SK-N-SH (cell line): ENCODE data around the gene PM20D2. TPM values are rescaled to one million over a fixed set of nuclear protein-coding genes. Genes with fewer than 3 reads are reported as not detected.

Source experiments
- CTCF ChIA-PET: fragments of 300-600, 350-600 bp; formaldehyde crosslinking; extraction: SDS; loops from one replicate; lab custom pipeline; 2021; lab: Yijun Ruan, JAX
- POLR2A ChIA-PET: fragments of 350-600 bp; sonication (Branson Sonifier 250); formaldehyde crosslinking; extraction: SDS; loops from one replicate; lab custom pipeline; 2020; ENCODE audit warnings: antibody characterized with exemption, inconsistent platforms; lab: Yijun Ruan, JAX
- DNase-seq: peaks from one replicate; pipeline ENCODE4 v3.0.0; 2012
- H2AFZ ChIP-seq: fragments of 200-600 bp; sonication (generic); 2 replicates; pipeline ENCODE4 v1.8.1; 2016; ENCODE audit warnings: antibody characterized with exemption, mild to moderate bottlenecking, low read depth
- H3F3A ChIP-seq: fragments of 200-600 bp; sonication (generic); replicated peaks from 2 replicates; pipeline ENCODE3; 2016; ENCODE audit warnings: antibody characterized with exemption, mild to moderate bottlenecking; ENCODE audit not compliant: insufficient read depth
- H3K27ac ChIP-seq, 2 experiments: fragments of 200-500 bp in 1 of 2; fragments of 200-600 bp in 1 of 2; sonication (Bioruptor generic) in 1 of 2; sonication (generic), shearing (Covaris generic) in 1 of 2; 2 replicates each; pipeline versions ENCODE4 v1.5.1 to v1.6.1; 2014 to 2016; ENCODE audit warnings: low read depth in 2 of 2, inconsistent platforms in 1 of 2, low read length in 1 of 2, mild to moderate bottlenecking in 1 of 2, mixed read lengths in 1 of 2
- H3K27me3 ChIP-seq: fragments of 200-600 bp; sonication (generic), shearing (Covaris generic); 2 replicates; pipeline ENCODE4 v1.6.1; 2016; ENCODE audit warnings: mixed run types; ENCODE audit not compliant: insufficient read depth
- H3K36me3 ChIP-seq, 2 experiments: fragments of 200-500 bp in 1 of 2; fragments of 200-600 bp in 1 of 2; sonication (Bioruptor generic) in 1 of 2; sonication (generic) in 1 of 2; replicated peaks in 1 of 2; 2 replicates each; pipeline versions ENCODE3 to v1.5.1; 2014 to 2016; ENCODE audit warnings: low read length in 1 of 2, mild to moderate bottlenecking in 1 of 2; ENCODE audit not compliant: insufficient read depth in 2 of 2, control insufficient read depth in 1 of 2
- H3K4me1 ChIP-seq, 2 experiments: fragments of 200-500 bp in 1 of 2; fragments of 200-600 bp in 1 of 2; sonication (Bioruptor generic) in 1 of 2; sonication (generic), shearing (Covaris generic) in 1 of 2; 2 replicates each; pipeline versions ENCODE4 v1.5.1 to v1.6.1; 2014 to 2016; ENCODE audit warnings: low read depth in 1 of 2, low read length in 1 of 2, mixed run types in 1 of 2; ENCODE audit not compliant: insufficient read depth in 2 of 2, control insufficient read depth in 1 of 2
- H3K4me2 ChIP-seq: fragments of 200-600 bp; sonication (generic), shearing (Covaris generic); 2 replicates; pipeline ENCODE4 v1.6.1; 2017; ENCODE audit warnings: mixed run types
- H3K4me3 ChIP-seq, 2 experiments: fragments of 200-500 bp in 1 of 2; fragments of 200-600 bp in 1 of 2; sonication (Bioruptor generic) in 1 of 2; sonication (generic), shearing (Covaris generic) in 1 of 2; 2 replicates each; pipeline versions ENCODE4 v1.5.1 to v1.8.1; 2014 to 2016; ENCODE audit warnings: low read depth in 2 of 2, inconsistent platforms in 1 of 2, low read length in 1 of 2, mild to moderate bottlenecking in 1 of 2, mixed read lengths in 1 of 2, moderate library complexity in 1 of 2
- H3K79me2 ChIP-seq: fragments of 200-600 bp; sonication (generic); 2 replicates; pipeline ENCODE4 v1.8.1; 2017; ENCODE audit warnings: mild to moderate bottlenecking; ENCODE audit not compliant: insufficient read depth
- H3K9ac ChIP-seq: fragments of 200-600 bp; sonication (generic); 2 replicates; pipeline ENCODE4 v1.6.1; 2017; ENCODE audit warnings: mixed run types
- H3K9me2 ChIP-seq: fragments of 200-600 bp; sonication (generic); 2 replicates; pipeline ENCODE4 v1.6.1; 2017; ENCODE audit warnings: mixed run types
- H3K9me3 ChIP-seq: fragments of 200-600 bp; sonication (generic); 2 replicates; pipeline ENCODE4 v1.6.1; 2017; ENCODE audit warnings: mixed run types, mild to moderate bottlenecking, moderate library complexity
- H4K20me1 ChIP-seq: fragments of 200-600 bp; sonication (generic); 2 replicates; pipeline ENCODE4 v1.6.1; 2017; ENCODE audit warnings: mild to moderate bottlenecking, mixed run types; ENCODE audit not compliant: insufficient read depth
- ELF1 ChIP-seq: IDR thresholded peaks from 2 replicates; pipeline ENCODE4 v1.4.0; 2012
- EP300 ChIP-seq, 2 experiments: IDR thresholded peaks; 2 replicates each; pipeline versions ENCODE4 v1.4.0 to v1.6.1; 2012; ENCODE audit warnings: borderline replicate concordance in 1 of 2, low read depth in 1 of 2, low read length in 1 of 2
- EZH2phosphoT487 ChIP-seq: fragments of 200-600 bp; sonication (generic); IDR thresholded peaks from 2 replicates; pipeline ENCODE4 v1.6.1; 2017; ENCODE audit warnings: low read depth, mixed run types, mild to moderate bottlenecking, antibody characterized with exemption, moderate library complexity, borderline replicate concordance
- FOSL2 ChIP-seq: IDR thresholded peaks from 2 replicates; pipeline ENCODE4 v1.4.0; 2012; ENCODE audit warnings: low read depth, mild to moderate bottlenecking, moderate library complexity, borderline replicate concordance
- FOXM1 ChIP-seq: IDR thresholded peaks from 2 replicates; pipeline ENCODE4 v1.4.0; 2012; ENCODE audit warnings: low read depth, mild to moderate bottlenecking
- NRF1 ChIP-seq: IDR thresholded peaks from 2 replicates; pipeline ENCODE4 v1.6.1; 2012; ENCODE audit warnings: low read depth, mild to moderate bottlenecking, low read length
- POLR2AphosphoS5 ChIP-seq: IDR thresholded peaks from 2 replicates; pipeline ENCODE4 v1.6.1; 2012; ENCODE audit warnings: low read depth, low read length
- RAD21 ChIP-seq: IDR thresholded peaks from 2 replicates; pipeline ENCODE4 v1.6.1; 2012; ENCODE audit warnings: mild to moderate bottlenecking, low read length
- RCOR1 ChIP-seq: fragments of 150-350 bp; IDR thresholded peaks from 2 replicates; pipeline ENCODE4 v1.6.1; 2017; ENCODE audit warnings: antibody characterized with exemption, low read length
- RFX5 ChIP-seq: IDR thresholded peaks from 2 replicates; pipeline ENCODE4 v1.6.1; 2012; ENCODE audit warnings: mild to moderate bottlenecking, improper control_type of control experiment, low read length
- RXRA ChIP-seq: IDR thresholded peaks from 2 replicates; pipeline ENCODE4 v1.4.0; 2012; ENCODE audit warnings: low read depth, mild to moderate bottlenecking, borderline replicate concordance
- TAF1 ChIP-seq: IDR thresholded peaks from 2 replicates; pipeline ENCODE4 v1.6.1; 2012; ENCODE audit warnings: low read depth, mild to moderate bottlenecking, low read length, moderate library complexity, borderline replicate concordance
- TCF12 ChIP-seq: IDR thresholded peaks from 2 replicates; pipeline ENCODE4 v1.4.0; 2012
- WGBS: methylation state at CpG from one replicate; pipeline ENCODE4 v1.1.6; 2017; ENCODE audit warnings: low lambda C conversion rate; 5-methylcytosine and 5-hydroxymethylcytosine counted together
- polyA plus RNA-seq, 3 experiments: library from polyadenylated mRNA; depleted of rRNA; stranded (reverse); fragments of >200 nt; gene quantifications; 2 replicates each; pipeline ENCODE4 v1.2.3, GENCODE V29; 2012
- TF ChIP-seq, protein P1 (sequence below): fragments of 150-350 bp; IDR thresholded peaks from 2 replicates; pipeline ENCODE4 v1.6.1; 2017; ENCODE audit warnings: antibody characterized with exemption, low read length, low read depth, borderline replicate concordance
- TF ChIP-seq, protein P2 (sequence below): IDR thresholded peaks from 2 replicates; pipeline ENCODE4 v1.4.0; 2012; ENCODE audit warnings: low read depth
- TF ChIP-seq, protein P3 (sequence below): fragments of 200-600 bp; sonication (generic); IDR thresholded peaks from 2 replicates; pipeline ENCODE4 v1.6.1; 2017; ENCODE audit warnings: antibody characterized with exemption, mild to moderate bottlenecking, moderate library complexity

PM20D2 gene
- polyA plus RNA-seq, 1 of the 3 experiments (the other 2 are of a cell fraction) = 6.2 TPM

DNA sequence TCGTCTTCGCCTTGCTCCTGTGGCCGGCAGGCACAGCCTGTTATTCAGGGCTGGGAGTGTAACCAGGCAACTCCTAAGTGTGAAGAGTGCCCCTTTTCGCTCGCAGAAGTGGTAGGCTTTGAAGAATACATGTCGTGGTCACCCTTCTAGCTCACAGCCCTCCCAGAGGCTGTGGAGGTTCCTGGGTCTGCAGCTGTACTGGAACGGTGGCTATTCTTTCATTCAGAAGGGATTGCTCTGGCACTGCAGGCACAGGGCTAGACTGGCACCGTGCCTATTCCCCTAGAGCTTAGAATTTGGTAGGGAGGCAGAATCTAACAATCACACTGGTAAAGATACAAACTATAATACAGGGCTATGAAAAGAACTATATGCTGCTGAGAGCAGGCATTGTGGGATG is 26.9 kb upstream of the PM20D2 start (continued):
- TF ChIP-seq, protein P1, sequence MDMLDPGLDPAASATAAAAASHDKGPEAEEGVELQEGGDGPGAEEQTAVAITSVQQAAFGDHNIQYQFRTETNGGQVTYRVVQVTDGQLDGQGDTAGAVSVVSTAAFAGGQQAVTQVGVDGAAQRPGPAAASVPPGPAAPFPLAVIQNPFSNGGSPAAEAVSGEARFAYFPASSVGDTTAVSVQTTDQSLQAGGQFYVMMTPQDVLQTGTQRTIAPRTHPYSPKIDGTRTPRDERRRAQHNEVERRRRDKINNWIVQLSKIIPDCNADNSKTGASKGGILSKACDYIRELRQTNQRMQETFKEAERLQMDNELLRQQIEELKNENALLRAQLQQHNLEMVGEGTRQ = no peak
- TF ChIP-seq RCOR1 = no peak
- TF ChIP-seq FOXM1 = no peak
- TF ChIP-seq EZH2phosphoT487 = no peak
- TF ChIP-seq TCF12 = no peak
- TF ChIP-seq, protein P2, sequence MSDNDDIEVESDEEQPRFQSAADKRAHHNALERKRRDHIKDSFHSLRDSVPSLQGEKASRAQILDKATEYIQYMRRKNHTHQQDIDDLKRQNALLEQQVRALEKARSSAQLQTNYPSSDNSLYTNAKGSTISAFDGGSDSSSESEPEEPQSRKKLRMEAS = no peak
- no peak for TF ChIP-seq RXRA

DNA sequence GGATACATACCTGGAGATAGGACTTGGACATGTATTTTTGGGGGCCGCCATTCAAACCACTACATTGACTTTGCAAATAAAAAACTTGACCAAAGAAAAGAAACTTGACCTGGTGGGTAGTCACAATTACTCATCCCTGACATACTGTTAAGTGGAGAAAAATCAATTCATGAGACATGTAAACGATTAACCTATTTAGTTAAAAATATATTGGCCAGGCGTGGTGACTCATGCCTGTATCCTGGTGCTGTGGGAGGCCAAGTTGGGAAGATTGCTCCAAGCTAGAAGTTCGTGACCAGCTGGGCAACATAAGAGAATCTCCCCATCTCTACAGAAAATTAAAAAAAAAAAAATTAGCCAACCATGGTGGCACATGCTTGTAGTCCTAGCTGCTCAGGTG is 25.5 kb upstream of the PM20D2 start:
- Histone ChIP-seq H3K4me3 (no peak overlapping the region), H3K36me3 (no peaks in the 10 kb centered on the region), H3K27ac (no peak overlapping the region), H3K9me3 (no peaks in the 10 kb centered on the region), H3K27me3 (no peaks in the 10 kb centered on the region), H4K20me1 (no peaks in the 10 kb centered on the region), H3K9ac (no peak overlapping the region), H2AFZ (no peak overlapping the region), H3K9me2 (no peaks in the 10 kb centered on the region), H3K4me1 (peaks cover 0 to 5% of the 10 kb centered on the region in 2 experiments; a peak in 1 of 4 replicates), H3K4me2 (no peak overlapping the region), H3K79me2 (no peaks in the 10 kb centered on the region), H3F3A (peaks cover 5% of the 10 kb centered on the region)
- CTCF ChIA-PET = interaction anchor here (1.4 to 4.8 kb wide), 3 partner anchors 122 to 251 kb away, joined by 5 to 50 read pairs (median 24); no protein-coding TSS in a partner anchor
- 71% methylated on average over 4 of the region's 4 CpGs for WGBS
- no peak for TF ChIP-seq RAD21
- peak; percentile 32; the same call in 1 of the 2 replicates for TF ChIP-seq FOSL2
- no peak for TF ChIP-seq NRF1
- no peak for DNase-seq
- POLR2A ChIA-PET = no interaction called here

DNA sequence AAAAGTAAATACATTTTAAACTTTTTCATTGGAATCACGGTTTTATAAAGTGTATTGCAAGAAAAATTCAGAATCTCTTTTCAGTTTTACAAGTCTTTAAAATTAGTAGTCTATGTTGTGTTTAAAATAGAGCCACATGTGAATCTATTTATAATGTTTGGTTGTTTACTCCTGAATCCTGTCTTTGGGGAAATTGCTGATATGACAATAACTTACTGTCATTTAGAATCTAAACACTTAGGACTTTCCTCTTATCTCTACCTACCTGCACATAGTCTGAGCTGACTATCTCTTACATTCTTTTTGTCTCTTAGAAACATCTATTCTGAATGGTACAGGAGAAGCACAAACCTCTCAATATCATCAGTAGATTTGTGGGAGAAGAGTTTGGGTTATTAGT is 23.9 kb upstream of the PM20D2 start:
- H3K4me1 ChIP-seq = peaks cover 0 to 4% of the 10 kb centered on the region in 2 experiments; a peak in 1 of 4 replicates
- no peaks in the 10 kb centered on the region for H3K9me2 ChIP-seq
- H3K79me2 ChIP-seq = no peaks in the 10 kb centered on the region
- no peaks in the 10 kb centered on the region for H3K36me3 ChIP-seq
- no peaks in the 10 kb centered on the region for H3K9me3 ChIP-seq
- H3K9ac ChIP-seq = no peak overlapping the region
- WGBS = 62% methylated on average over 1 of the region's 1 CpG
- H2AFZ ChIP-seq = no peak overlapping the region
- ChIA-PET POLR2A (no interaction called here), CTCF (interaction anchor here (0.6 to 4.8 kb wide), 8 partner anchors 9 to 244 kb away, joined by 3 to 50 read pairs (median 4); no protein-coding TSS in a partner anchor)
- no peaks in the 10 kb centered on the region for H4K20me1 ChIP-seq
- no peaks in the 10 kb centered on the region for H3K27me3 ChIP-seq
- TF ChIP-seq RFX5 = no peak
- TF ChIP-seq RAD21 = no peak
- no peak for TF ChIP-seq EZH2phosphoT487
- TF ChIP-seq POLR2AphosphoS5 = no peak
- TF ChIP-seq TAF1 = no peak
- no peak for TF ChIP-seq NRF1
- TF ChIP-seq ELF1 = no peak
- TF ChIP-seq, protein P3, sequence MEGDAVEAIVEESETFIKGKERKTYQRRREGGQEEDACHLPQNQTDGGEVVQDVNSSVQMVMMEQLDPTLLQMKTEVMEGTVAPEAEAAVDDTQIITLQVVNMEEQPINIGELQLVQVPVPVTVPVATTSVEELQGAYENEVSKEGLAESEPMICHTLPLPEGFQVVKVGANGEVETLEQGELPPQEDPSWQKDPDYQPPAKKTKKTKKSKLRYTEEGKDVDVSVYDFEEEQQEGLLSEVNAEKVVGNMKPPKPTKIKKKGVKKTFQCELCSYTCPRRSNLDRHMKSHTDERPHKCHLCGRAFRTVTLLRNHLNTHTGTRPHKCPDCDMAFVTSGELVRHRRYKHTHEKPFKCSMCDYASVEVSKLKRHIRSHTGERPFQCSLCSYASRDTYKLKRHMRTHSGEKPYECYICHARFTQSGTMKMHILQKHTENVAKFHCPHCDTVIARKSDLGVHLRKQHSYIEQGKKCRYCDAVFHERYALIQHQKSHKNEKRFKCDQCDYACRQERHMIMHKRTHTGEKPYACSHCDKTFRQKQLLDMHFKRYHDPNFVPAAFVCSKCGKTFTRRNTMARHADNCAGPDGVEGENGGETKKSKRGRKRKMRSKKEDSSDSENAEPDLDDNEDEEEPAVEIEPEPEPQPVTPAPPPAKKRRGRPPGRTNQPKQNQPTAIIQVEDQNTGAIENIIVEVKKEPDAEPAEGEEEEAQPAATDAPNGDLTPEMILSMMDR = no peak
- TF ChIP-seq, protein P1 = no peak
- no peak for TF ChIP-seq EP300 (IDR thresholded peaks at IDR 0.05; ENCODE audit: borderline replicate concordance in 1 of 2, low read depth in 1 of 2, low read length in 1 of 2)
- DNase-seq = no peak
- H3K4me3 ChIP-seq = no peak overlapping the region
- H3K27ac ChIP-seq = no peak overlapping the region
- no peak overlapping the region for H3K4me2 ChIP-seq
- peaks cover 5% of the 10 kb centered on the region for H3F3A ChIP-seq
